ENCODE measurements around the gene ATF5. TPM values are rescaled to one million over a fixed set of nuclear protein-coding genes. Genes with fewer than 3 reads are reported as not detected.

ATF5 gene
- total and polyA plus RNA-seq, 2 of the 13 experiments (the other 11 are each of a cell fraction or from before 2014, with no cell fraction given), result 5.2 to 10.3 TPM

- DNase-seq (ENCODE audit: low spot score) (no peak), ATAC-seq (no peak), FAIRE-seq (no peak)
- Histone ChIP-seq H3K36me3 (replicated peaks in 1 of 2; ENCODE audit: control insufficient read depth in 1 of 2, insufficient read depth in 2 of 2, low read length in 2 of 2) (peaks cover 0 to 1% of the 10 kb centered on the region in 2 experiments; a peak in 1 of 5 replicates), H3K4me1 (ENCODE audit: insufficient read depth, low read length) (no peaks in the 10 kb centered on the region), H3K4me2 (ENCODE audit: low read depth, low read length) (no peak overlapping the region), H3K27ac (ENCODE audit: extremely low read length, insufficient read depth, low read length) (no peak overlapping the region), H3K9me3 (ENCODE audit: low read length) (no peaks in the 10 kb centered on the region), H4K20me1 (ENCODE audit: insufficient read depth, low read length) (no peaks in the 10 kb centered on the region), H3K4me3 (replicated peaks in 1 of 3; ENCODE audit: insufficient read depth in 1 of 3, low read depth in 2 of 3, low read length in 3 of 3) (no peak overlapping the region), H3K79me2 (ENCODE audit: insufficient read depth, low read length) (no peaks in the 10 kb centered on the region), H2AFZ (ENCODE audit: low read length) (no peak overlapping the region), H3K27me3 (ENCODE audit: control insufficient read depth in 1 of 2, insufficient read depth in 2 of 2, low read length in 2 of 2) (no peaks in the 10 kb centered on the region), H3K9ac (ENCODE audit: insufficient read depth, low read depth, low read length) (no peak overlapping the region)
- TF ChIP-seq ZNF446 (CRISPR knock-in tag; IDR thresholded peaks at IDR 0.05) (no peak), ZNF776 (CRISPR knock-in tag; IDR thresholded peaks at IDR 0.05) (no peak), PAXIP1 (CRISPR knock-in tag; conservative IDR thresholded peaks at IDR 0.05) (no peak), RFX3 (CRISPR knock-in tag; IDR thresholded peaks at IDR 0.05) (no peak), MED13 (CRISPR knock-in tag; IDR thresholded peaks at IDR 0.05) (no peak), NFE2 (CRISPR knock-in tag; IDR thresholded peaks at IDR 0.05) (no peak), KAT7 (CRISPR knock-in tag; IDR thresholded peaks at IDR 0.05; ENCODE audit: borderline replicate concordance) (no peak), TGIF2 (CRISPR knock-in tag; IDR thresholded peaks at IDR 0.05) (no peak), RARG (CRISPR knock-in tag; IDR thresholded peaks at IDR 0.05; ENCODE audit: low read depth) (no peak), KDM5B (CRISPR knock-in tag; IDR thresholded peaks at IDR 0.05; ENCODE audit: borderline replicate concordance) (no peak), ZUFSP (CRISPR knock-in tag; IDR thresholded peaks at IDR 0.05; ENCODE audit: borderline replicate concordance) (no peak), ZNF101 (CRISPR knock-in tag; IDR thresholded peaks at IDR 0.05; ENCODE audit: borderline replicate concordance, low read depth) (no peak), ZNF33B (CRISPR knock-in tag; IDR thresholded peaks at IDR 0.05) (no peak), GLI4 (CRISPR knock-in tag; IDR thresholded peaks at IDR 0.05; ENCODE audit: borderline replicate concordance) (no peak)
- 86% methylated on average over 3 of the region's 3 CpGs for WGBS (ENCODE audit: low lambda C conversion rate)
- intact Hi-C loops (cut with micrococcal nuclease; ENCODE audit: unreplicated experiment), result no loop called here
- no TSS peak for BruUV-seq (replicated peaks)
- ChIA-PET POLR2A (interaction anchor here (1.1 kb wide), 1 partner anchor 22 kb away, joined by 4 read pairs; no protein-coding TSS in a partner anchor), CTCF (ENCODE audit: low intra/inter-chr PET ratio, low total read pairs) (no interaction called here)
- in situ Hi-C loops (cut with HindIII; ENCODE audit: extremely low pct_ligation_motif_present, low pct_unique_long_range_greater_than_20kb), result loop anchor here (5.0 kb wide), 1 partner anchor 39 kb away; no protein-coding TSS in a partner anchor
Measured at GRCh38 chr19:49976496-49976895, 47.5 kb downstream of the ATF5 start.
